ENCODE results near the gene PLXNB1.

PLXNB1 gene

GRCh38 chr3:48411041-48411588, 18.8 kb downstream of the PLXNB1 start:
- H3K4me3 ChIP-seq (replicated peaks in 1 of 2; ENCODE audit: low read depth in 2 of 2, low read length in 2 of 2) = no peak overlapping the region
- TF ChIP-seq CTCF (IDR thresholded peaks at IDR 0.05; ENCODE audit: low read depth, low read length) = no peak
- DNase-seq (ENCODE audit: low read depth in 2 of 2) = no peak

GRCh38 chr3:48410205-48411040, 19.5 kb downstream of the PLXNB1 start:
- TF ChIP-seq CTCF (IDR thresholded peaks at IDR 0.05; ENCODE audit: low read depth, low read length) = no peak
- no peak overlapping the region for H3K4me3 ChIP-seq (replicated peaks in 1 of 2; ENCODE audit: low read depth in 2 of 2, low read length in 2 of 2)
- no peak for DNase-seq (ENCODE audit: low read depth in 2 of 2)

GRCh38 chr3:48409291-48410201, 20.3 kb downstream of the PLXNB1 start:
- TF ChIP-seq CTCF (IDR thresholded peaks at IDR 0.05; ENCODE audit: low read depth, low read length) = no peak
- H3K4me3 ChIP-seq (replicated peaks in 1 of 2; ENCODE audit: low read depth in 2 of 2, low read length in 2 of 2) = no peak overlapping the region
- DNase-seq (ENCODE audit: low read depth in 2 of 2) = no peak

- no peak for DNase-seq (ENCODE audit: low read depth in 2 of 2)
- no peak overlapping the region for H3K4me3 ChIP-seq (replicated peaks in 1 of 2; ENCODE audit: low read depth in 2 of 2, low read length in 2 of 2)
- TF ChIP-seq CTCF (IDR thresholded peaks at IDR 0.05; ENCODE audit: low read depth, low read length) = no peak
Observed at GRCh38 chr3:48408823-48409281, 21.0 kb downstream of the PLXNB1 start.

GRCh38 chr3:48407542-48408099, 22.3 kb downstream of the PLXNB1 start:
- no peak for DNase-seq (ENCODE audit: low read depth in 2 of 2)
- H3K4me3 ChIP-seq (replicated peaks in 1 of 2; ENCODE audit: low read depth in 2 of 2, low read length in 2 of 2) = no peak overlapping the region
- TF ChIP-seq CTCF (IDR thresholded peaks at IDR 0.05; ENCODE audit: low read depth, low read length) = no peak
